Osteocyte (in vitro differentiated cells): ENCODE results near the gene VAMP1. TPM values are rescaled to one million over a fixed set of nuclear protein-coding genes. Genes with fewer than 3 reads are reported as not detected.

Source experiments
- DNase-seq: peaks from one replicate; pipeline ENCODE4 v3.0.0; 2021; ENCODE audit warnings: mixed read lengths; ENCODE audit not compliant: unreplicated experiment; ENCODE audit errors: extremely low spot score
- H3K27ac Mint-ChIP-seq: one replicate; pipeline ENCODE4 v1.8.0; 2021; ENCODE audit warnings: mild to moderate bottlenecking, mixed read lengths; ENCODE audit not compliant: unreplicated experiment
- H3K27me3 Mint-ChIP-seq: one replicate; pipeline ENCODE4 v1.8.0; 2021; ENCODE audit warnings: mixed read lengths; ENCODE audit not compliant: unreplicated experiment
- H3K36me3 Mint-ChIP-seq: one replicate; pipeline ENCODE4 v1.8.0; 2021; ENCODE audit warnings: mixed read lengths; ENCODE audit not compliant: unreplicated experiment
- H3K4me1 Mint-ChIP-seq: one replicate; pipeline ENCODE4 v1.8.0; 2021; ENCODE audit warnings: mixed read lengths; ENCODE audit not compliant: unreplicated experiment
- H3K4me3 Mint-ChIP-seq: one replicate; pipeline ENCODE4 v1.8.0; 2021; ENCODE audit warnings: mild to moderate bottlenecking, moderate library complexity, mixed read lengths; ENCODE audit not compliant: unreplicated experiment
- H3K9me3 Mint-ChIP-seq: one replicate; pipeline ENCODE4 v1.8.0; 2021; ENCODE audit warnings: mixed read lengths; ENCODE audit not compliant: unreplicated experiment
- total RNA-seq: library from RNA; stranded (reverse); gene quantifications from 2 replicates; pipeline ENCODE4 v1.2.1, GENCODE V29; 2021
- TF ChIP-seq, protein P1 (sequence below): fragments of 200-600 bp; sonication (generic); IDR thresholded peaks from 2 replicates; pipeline ENCODE4 v1.5.0; 2021; ENCODE audit warnings: antibody characterized with exemption, mild to moderate bottlenecking, moderate library complexity

Gene VAMP1
- total RNA-seq, 1 donor from 2014 or later, result 6.9 TPM

DNA sequence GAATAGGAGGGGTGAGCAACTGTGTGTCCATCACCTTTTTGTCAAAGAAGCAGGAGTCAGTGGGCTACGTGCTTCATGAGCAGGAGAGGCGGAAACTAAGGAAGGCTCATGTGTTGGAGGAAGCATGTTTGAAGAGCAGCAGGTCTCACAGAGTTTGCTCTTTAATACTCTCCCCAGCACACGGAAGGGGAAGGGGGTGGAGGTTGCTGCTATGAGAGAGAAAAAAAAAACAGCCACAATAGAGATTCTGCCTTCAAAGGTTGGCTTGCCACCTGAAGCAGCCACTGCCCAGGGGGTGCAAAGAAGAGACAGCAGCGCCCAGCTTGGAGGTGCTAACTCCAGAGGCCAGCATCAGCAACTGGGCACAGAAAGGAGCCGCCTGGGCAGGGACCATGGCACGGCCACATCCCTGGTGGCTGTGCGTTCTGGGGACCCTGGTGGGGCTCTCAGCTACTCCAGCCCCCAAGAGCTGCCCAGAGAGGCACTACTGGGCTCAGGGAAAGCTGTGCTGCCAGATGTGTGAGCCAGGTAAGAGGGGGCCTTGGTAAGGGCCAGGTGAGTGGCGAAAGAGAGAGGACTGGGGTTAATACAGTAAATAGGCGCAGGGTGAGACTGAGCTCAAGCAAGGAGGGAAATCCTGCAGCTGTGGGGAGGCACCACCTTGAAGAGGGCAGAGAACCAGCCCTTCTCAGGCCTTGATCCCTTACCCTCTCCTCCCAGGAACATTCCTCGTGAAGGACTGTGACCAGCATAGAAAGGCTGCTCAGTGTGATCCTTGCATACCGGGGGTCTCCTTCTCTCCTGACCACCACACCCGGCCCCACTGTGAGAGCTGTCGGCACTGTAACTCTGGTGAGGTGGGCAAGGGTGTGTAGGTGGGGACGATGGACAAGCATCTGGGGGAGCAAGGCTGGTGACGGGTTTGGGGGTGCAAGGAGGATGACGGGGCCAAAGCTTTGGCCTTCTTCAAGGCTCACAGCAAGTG is 25.5 kb downstream of the VAMP1 start, which contains the start of gene CD27:
CD27 (plus strand) TSS at position 252 of the 985 bp plus-strand sequence; CDS start at position 393, 141 bp downstream.
- H3K4me1 Mint-ChIP-seq, result no peaks in the 10 kb centered on the region
- no peaks in the 10 kb centered on the region for H3K27me3 Mint-ChIP-seq
- no peaks in the 10 kb centered on the region for H3K9me3 Mint-ChIP-seq
- H3K27ac Mint-ChIP-seq, result no peak within 1 kb of the TSS
- H3K36me3 Mint-ChIP-seq, result peaks cover 6% of the 10 kb centered on the region
- DNase-seq, result no peak
- H3K4me3 Mint-ChIP-seq, result no peak within 1 kb of the TSS
- TF ChIP-seq, protein P1, sequence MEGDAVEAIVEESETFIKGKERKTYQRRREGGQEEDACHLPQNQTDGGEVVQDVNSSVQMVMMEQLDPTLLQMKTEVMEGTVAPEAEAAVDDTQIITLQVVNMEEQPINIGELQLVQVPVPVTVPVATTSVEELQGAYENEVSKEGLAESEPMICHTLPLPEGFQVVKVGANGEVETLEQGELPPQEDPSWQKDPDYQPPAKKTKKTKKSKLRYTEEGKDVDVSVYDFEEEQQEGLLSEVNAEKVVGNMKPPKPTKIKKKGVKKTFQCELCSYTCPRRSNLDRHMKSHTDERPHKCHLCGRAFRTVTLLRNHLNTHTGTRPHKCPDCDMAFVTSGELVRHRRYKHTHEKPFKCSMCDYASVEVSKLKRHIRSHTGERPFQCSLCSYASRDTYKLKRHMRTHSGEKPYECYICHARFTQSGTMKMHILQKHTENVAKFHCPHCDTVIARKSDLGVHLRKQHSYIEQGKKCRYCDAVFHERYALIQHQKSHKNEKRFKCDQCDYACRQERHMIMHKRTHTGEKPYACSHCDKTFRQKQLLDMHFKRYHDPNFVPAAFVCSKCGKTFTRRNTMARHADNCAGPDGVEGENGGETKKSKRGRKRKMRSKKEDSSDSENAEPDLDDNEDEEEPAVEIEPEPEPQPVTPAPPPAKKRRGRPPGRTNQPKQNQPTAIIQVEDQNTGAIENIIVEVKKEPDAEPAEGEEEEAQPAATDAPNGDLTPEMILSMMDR, result no peak

DNA sequence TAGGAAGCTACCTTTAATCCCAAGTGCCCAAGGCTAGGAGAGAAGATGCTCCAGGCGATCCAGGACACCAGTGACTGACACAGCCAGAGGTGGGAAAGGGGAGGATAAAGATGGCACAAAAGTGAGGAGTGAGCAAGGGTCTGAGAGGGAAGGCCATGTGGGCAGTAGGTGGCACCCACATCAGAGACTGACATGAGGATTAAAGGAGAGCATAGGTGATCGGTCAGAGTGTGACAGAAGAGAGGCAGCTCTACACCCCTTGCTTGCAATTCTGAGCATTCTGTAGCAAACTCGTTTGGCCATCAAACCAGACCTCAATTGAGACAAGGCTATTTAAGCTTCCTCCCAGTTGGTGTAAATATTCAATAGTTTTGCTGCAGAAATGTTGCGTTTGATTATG is 26.4 kb downstream of the VAMP1 start:
- no peaks in the 10 kb centered on the region for H3K9me3 Mint-ChIP-seq
- no peak for DNase-seq
- H3K36me3 Mint-ChIP-seq, result peaks cover 6% of the 10 kb centered on the region
- H3K4me1 Mint-ChIP-seq, result no peaks in the 10 kb centered on the region
- no peaks in the 10 kb centered on the region for H3K27me3 Mint-ChIP-seq
- no peak overlapping the region for H3K4me3 Mint-ChIP-seq
- no peak overlapping the region for H3K27ac Mint-ChIP-seq
- TF ChIP-seq, protein P1, result no peak

DNA sequence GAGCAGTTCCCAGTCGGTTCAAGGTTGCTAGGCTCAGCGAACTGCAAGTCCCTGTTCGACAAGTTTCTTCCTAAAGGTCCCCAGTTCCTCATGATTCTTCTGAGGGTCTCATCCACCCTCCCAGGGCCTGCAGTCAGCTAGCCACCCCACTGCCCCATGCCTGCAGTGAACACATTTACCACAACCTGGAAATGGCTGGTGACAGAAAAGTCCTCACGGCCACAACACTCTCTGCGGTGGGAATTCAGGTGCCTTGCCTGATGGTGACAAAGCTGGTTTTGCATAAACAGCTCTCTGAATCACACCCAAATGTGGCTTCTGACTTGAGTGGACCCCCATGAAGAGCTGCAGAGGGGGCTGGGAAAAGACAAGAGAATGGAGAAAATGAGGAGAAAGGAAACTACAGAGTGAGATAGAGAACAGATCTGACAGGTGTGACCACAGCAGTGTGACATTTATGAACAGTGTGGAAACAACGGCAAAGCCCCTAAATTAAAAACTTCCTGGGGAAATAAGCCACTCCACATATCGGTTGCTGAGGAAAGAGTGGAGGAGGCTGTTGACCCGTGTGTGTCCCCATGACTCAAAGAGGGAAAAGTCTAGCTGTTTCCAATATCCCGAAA is 27.0 kb downstream of the VAMP1 start:
- H3K36me3 Mint-ChIP-seq, result peaks cover 6% of the 10 kb centered on the region
- TF ChIP-seq, protein P1, result no peak
- no peak for DNase-seq
- no peaks in the 10 kb centered on the region for H3K27me3 Mint-ChIP-seq
- no peaks in the 10 kb centered on the region for H3K9me3 Mint-ChIP-seq
- no peak overlapping the region for H3K4me3 Mint-ChIP-seq
- H3K27ac Mint-ChIP-seq, result no peak overlapping the region
- no peaks in the 10 kb centered on the region for H3K4me1 Mint-ChIP-seq

DNA sequence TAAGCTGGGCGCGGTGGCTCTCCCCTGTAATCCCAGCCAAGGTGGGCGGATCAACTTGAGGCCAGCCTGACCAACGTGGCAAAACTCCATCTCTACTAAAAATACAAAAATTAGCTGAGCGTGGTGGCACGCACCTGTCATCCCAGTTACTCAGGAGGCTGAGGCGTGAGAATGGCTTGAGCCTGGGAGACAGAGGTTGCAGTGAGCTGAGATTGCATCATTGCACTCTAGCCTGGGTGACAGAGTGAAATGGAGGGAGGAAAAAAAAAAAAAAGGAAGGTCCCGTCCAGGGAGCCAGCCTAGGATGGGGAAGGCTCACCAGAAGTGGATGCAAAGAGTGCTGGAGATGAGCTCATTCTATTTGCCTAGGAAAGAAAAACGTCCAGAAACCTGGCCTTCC is 27.6 kb downstream of the VAMP1 start:
- H3K27me3 Mint-ChIP-seq, result no peaks in the 10 kb centered on the region

More for the DNA sequence above, 27.6 kb downstream of the VAMP1 start:
- Mint-ChIP-seq H3K4me1 (no peaks in the 10 kb centered on the region), H3K27ac (no peak overlapping the region), H3K9me3 (no peaks in the 10 kb centered on the region), H3K4me3 (no peak overlapping the region), H3K36me3 (peaks cover 2% of the 10 kb centered on the region)
- TF ChIP-seq, protein P1, result no peak
- no peak for DNase-seq
